GM21367 (cell line): ENCODE measurements around the gene IPO7.
"Not testable (repeated sequence)": the region's sequence is repeated elsewhere in the genome, so short reads cannot be mapped to it uniquely, and the experiment has no call there.

Experiments
- ATAC-seq: cut with Tn5 transposase; IDR thresholded peaks from one replicate; pipeline ENCODE4 v1.9.1; 2021; ENCODE audit not compliant: unreplicated experiment

Gene IPO7

DNA sequence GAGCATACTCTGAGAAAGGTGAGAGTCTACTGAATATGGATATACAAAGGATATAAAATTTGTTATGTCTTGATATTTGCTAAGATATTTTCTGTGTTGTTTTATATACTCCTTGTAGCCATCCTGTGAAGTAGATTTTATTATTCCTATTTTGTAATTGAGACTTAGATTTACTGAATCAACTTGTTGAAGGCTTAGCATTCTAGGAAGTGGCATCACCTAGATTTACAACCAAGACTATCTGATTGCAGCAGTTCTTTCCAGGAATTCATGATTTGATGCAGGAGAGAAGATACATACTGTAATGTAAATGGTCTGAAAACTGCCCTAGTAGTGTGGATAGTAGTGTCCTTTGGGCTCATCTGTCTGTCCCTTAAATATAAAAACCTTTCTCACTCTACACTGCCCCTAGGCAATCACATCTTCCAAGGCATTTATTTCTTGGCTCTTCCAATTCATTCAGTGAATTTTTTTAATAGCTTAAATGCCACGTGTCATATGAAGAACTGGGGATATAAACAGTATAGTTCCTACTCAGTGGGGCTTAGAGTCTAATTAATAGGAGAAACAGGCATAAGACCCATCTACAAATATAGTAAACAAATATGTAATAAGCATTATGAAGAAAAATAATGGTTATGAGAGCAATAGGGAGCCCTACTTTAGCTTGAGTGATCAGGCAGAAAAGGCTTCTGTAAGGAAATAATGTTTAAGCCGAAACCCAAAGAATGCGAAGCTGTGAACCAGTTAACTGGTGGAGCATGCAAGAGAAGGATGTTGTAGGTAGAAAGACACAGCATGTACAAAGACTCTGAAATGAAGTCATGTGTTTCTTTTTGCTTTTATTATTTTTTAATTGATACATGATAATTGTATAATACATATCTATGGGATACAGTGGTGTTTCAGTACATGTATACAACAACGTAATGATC lies 13.6 kb downstream of the IPO7 start:
- no peak for ATAC-seq

DNA sequence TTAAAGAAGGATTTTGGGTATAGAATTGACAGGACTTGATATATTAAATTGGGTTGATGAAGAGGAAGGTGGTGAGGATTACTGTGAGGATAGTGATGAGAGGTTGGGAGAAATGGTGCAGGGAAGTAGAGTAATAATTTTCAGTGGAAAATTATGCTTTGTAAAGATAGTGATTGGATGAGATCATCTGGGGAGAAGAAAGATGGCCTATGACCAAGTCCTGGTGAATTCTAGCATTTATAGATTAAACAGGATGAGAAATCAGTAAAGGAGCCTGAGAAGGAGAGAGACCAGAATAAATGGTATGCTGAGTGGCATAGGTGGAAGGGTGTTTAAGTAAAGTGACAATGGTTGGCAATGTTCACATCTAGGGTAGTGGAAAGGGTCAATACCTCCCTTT lies 15.0 kb downstream of the IPO7 start:
- no peak for ATAC-seq

DNA sequence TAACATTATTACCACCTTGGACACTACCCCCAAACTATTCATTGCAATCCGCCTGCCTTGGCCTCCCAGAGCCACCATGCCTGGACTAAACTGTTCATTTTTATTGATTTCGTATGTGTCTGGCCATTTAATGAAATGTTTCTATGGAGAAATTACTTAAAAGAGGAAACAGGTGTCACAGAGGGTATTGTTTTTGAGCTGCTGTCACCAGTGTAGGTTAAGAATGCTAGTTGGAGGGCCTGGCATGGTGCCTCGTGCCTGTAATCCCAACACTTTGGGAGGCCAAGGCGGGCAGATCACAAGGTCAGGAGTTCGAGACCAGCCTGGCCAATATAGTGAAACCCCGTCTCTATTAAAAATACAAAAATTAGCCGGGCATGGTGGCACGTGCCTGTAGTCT lies 17.4 kb downstream of the IPO7 start:
- ATAC-seq: not testable (repeated sequence)

DNA sequence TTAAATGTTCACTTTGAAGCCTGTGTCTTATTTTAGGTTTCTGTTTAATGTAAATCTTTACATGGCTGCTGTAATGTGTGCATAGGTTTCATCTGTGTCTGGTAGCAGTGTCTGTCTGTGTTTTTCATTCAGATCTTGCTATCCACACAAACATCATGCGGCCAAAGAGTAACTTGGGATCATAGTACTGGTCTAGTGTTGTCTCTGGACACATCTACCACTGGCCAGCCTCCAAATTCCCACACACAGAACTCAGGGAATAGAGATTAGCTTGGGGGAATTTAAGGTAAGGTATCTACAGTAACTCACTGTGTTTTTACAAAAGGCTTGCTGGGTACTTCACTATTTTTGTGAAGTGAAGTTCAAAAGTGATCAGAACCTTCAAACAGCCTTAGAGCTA lies 44.3 kb downstream of the IPO7 start:
- ATAC-seq: no peak

DNA sequence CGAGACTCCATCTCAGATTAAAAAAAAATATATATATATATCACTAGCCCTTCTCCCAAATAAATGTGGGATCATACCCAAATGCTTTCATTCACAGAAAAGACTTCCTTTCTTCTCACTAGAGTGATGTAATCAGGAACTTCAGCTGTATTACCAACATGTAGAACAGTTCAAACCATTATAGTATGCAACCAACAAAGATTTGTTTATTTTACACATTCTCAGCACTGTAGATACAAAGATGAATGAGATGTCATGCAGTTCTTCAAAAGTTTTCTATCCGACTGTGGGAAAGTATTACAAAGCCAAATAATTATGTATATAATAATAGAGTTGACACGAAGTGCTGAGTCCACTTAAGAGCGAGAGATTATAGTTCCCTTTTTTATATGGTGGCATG lies 54.2 kb downstream of the IPO7 start:
- ATAC-seq: no peak

DNA sequence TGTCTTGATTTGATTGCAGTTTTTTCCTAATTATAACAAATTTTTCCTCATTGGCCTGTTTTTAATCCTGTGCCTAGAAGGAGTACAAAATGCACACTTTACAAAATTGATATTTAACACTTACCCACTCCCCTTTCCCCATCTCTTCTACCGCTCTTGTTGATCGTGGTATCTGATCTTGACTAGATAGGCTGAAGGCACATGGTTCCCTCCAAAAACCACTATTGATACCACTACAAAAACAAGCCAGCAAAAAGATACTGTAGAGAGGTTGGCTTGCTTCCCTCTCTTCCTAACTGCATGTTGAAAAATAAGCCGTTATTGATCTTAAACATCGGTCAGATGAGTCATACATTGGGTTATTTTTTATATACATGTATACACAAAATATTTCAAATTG lies 61.8 kb downstream of the IPO7 start:
- ATAC-seq: no peak

DNA sequence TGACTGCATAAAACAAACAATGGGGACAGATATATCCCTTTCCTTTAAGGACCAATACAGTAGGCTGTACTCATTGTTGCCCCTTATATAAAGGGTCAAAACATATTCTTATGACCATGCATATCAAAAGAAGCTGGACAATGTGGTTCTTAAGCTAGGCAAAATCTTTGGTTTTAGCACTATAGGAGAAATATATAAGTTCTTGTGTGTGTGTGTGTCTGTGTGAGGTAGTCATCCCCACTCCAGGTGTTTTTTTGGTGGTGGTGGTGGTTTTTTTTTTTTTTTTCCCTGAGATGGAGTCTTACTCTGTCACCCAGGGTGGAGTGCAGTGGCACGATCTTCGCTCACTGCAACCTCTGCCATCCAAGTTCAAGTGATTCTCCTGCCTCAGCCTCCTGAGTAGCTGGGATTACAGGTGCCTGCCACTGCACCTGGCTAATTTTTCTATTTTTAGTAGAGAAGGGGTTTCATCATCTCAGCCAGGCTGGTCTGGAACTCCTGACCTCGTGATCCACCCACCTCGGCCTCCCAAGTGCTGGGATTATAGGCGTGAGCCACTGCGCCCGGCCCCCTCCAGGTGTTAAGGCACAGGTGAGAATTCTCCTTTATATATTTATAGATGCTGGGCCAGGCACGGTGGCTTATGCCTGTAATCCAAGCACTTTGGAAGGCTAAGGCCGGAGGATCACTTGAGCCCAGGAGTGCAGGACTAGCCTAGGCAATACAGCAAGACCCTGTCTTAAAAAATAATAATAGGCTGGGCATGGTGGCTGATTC lies 64.3 kb downstream of the IPO7 start:
- no peak for ATAC-seq

DNA sequence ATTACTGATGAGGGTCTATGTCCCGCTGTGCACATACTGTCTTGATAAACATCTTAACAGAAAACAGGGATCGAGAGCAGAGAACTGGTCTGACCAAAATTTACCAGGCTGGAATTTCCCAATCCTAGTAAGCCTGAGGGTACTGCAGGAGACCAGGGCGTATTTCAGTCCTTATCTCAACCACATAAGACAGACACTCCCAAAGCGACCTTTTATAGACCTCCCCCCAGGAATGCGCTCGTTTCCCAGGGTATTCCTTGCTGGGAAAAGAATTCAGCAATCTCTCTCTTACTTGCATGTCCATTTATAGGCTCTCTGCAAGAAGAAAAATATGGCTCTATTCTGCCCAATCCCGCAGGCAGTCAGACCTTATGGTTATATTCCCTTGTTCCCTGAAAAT lies 67.6 kb downstream of the IPO7 start:
- not testable (repeated sequence) for ATAC-seq

DNA sequence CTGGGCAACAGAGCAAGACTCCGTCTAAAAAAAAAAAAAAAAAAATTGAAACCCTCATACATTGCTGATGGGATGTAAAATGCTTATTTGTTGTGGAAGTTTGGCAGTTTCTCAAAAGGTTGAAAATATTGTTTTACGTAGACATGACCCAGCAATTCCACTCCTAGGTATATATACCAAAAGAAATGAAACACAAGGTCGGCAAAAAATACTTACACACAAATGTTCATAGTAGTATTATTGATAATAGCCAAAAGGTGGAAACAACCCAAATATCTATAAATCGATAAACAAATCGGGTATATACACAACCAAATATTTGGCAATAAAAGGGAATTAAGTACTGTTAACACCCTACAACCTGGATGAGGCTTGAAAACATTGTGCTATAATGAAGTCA lies 71.3 kb downstream of the IPO7 start:
- ATAC-seq: no peak

DNA sequence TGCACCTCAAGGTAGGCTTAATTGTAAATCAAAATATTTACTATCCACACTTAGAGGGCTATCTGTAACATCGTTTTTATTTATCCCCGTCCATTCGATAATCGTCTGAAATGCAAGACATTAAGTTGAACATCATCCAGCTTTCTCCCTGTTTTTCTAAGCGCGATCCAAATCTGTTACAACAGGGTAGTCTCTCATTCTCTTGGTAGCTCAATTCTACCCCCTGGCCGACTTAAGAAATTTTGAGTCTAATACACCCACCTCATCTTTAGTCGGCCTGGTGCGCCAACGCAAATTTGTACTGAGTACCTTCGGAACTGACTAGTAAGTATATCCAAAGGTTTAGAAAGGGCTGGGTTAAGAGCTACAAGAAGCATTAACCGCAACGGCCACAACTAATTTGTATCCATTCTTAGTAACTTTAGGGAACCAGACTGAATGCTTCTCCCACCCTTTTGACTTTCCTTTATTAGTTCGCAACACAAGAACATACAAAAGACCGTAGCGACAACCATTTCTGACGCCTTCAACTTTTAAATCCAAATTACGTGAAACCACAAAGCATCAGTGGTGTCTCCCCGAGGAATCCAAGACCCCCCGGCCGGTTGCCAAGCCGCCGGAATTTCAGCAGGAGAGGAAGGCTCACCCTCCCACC lies 75.3 kb downstream of the IPO7 start:
- ATAC-seq: no peak

DNA sequence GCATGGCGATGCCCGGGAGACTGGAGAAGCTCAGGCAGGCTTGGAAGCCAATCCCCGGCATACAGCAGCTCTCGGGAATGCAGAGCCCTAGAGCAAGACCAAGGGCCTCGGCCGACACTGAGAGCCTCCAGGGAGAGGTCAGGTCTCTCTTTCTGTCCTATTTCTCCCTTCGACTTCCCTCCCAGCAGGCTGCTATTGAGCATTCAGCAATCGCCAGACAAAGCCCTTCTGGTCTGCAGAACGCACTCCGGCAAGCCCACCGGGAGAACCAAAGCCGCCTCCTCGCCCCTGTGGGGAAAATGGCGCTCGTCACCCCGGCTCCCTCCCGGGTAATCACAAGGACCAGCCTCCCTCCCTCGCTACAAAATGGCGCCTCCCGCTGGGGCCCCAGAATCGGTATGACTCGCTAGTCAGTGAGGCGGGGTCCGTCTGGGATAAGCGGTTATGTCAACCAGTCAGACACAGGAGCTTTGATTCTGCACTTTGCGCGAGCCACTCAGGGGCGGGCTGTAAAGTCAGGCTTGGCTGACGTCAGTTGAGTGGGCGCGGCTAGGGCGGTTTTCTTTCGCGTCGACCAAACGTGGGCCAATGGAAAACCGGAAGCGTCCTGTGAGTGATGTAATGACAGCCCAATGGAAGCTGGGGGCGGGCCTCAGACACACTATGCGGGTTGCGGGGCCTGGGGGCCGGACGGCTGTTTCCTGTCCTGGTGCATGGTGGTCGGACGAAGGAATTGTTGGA lies 76.0 kb downstream of the IPO7 start, which contains the start of gene ZNF143:
Gene ZNF143 (plus strand): TSS at position 691 of the 741 bp plus-strand sequence. CDS start 10,297 bp downstream, outside the sequence.
- ATAC-seq: peak; percentile 83

DNA sequence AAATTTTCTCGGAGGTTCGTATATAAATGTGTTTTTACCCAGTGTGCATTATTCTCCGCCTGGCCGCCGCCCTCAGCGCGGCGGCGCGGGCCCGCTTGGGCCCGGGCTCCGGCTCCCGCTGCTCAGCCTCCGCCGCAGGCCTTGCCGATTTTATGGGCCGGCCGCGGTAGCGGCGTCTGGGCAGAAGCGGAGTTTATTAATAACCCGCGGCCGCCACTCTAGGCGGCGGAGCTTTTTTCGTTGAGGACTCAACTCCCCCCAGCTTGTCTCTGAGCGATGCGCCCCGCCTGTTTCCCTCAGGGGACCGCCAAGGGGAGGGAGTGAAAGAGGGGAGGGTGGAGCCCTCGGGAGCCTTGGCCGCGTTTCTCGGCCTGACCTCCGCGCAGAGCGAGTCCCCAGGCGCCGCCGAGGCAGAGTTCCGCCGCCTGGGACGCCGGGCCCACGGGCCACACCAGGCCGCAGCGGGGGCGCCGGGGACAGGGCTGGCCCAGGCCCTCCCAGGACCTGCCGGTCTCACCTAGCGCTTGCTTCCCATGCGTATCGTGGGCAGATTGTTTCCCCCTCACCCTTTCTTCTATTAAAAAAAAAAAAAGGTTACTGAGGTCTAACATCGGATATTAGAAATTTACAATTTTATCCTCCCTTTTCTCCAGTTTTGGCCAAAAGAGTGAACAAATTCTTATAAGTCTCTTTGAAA lies 76.8 kb downstream of the IPO7 start:
- ATAC-seq: peak; percentile 48

DNA sequence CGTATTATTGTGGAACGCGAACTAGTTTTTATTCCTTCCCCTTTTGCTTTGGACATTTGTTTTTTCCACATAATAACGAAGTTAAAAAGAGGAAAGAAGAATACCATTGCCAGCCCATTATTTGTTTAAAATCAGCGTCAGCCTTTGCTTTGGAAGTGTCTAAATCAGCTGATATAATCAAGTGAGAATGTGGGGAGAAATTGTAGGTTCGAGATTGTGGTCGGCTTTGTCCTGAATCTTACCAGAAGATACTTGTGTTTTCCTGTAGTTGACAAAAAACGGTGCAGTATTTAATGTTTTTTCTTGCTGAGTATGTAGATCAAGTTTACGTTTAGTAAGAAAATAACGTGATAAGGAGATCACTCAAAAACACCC lies 77.3 kb downstream of the IPO7 start:
- ATAC-seq: no peak

DNA sequence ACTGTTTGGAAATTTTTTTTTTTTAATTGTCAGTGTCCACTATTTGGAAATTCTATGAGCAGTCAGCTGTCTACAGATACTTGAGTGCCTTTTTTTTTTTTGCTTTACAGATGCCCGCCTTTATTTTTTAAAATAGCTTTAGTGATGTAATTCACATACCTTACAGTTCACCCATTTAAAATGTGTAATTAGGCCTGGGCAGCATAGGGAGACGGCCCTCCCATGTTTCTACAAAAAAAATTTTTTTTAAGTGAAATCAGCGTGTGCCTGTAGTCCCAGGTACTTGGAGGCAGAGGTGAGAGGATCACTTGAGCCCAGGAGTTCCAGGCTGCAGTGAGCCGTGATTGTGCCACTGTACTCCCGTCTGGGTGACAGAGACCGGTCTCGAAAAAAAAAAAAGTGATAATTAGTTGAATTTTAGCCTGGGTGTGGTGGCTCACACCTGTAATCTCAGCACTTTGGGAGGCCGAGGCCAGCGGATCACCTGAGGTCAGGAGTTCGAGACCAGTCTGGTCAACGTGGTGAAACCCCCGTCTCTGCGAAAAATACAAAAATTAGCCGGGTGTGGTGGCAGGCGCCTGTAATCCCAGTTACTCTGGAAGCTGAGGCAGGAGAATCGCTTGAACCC lies 77.8 kb downstream of the IPO7 start:
- no peak for ATAC-seq

DNA sequence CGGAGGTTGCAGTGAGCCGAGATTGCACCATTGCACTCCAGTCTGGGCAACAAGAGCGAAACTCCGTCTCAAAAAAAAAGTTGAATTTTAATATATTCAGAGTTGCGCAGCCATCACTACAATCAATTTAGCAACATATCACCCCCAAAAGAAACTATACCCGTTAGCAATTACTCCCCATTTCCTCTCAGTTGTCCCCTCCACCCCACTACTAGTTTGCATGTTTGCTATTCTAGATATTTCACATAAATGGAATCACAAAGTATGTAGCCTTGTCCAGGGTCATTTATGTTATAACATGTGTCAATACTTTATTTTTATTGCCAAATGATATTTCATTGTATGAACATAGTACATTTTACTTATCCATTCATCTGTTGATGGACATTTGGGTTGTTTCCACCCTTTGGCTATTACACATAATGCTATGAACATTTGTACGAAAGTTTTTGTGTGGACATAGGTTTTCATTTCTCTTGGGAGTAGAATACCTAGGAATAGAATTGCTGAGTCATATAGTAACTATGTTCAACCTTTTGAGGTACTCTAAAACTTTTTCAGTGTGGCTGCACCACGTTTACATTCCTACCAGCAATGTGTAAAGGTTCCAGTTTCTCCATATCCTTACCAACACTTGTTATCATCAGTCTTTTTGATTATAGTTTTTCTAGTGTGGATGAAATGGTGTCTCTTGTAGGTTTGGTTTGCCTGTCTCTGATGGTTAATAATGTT lies 78.5 kb downstream of the IPO7 start:
- no peak for ATAC-seq

DNA sequence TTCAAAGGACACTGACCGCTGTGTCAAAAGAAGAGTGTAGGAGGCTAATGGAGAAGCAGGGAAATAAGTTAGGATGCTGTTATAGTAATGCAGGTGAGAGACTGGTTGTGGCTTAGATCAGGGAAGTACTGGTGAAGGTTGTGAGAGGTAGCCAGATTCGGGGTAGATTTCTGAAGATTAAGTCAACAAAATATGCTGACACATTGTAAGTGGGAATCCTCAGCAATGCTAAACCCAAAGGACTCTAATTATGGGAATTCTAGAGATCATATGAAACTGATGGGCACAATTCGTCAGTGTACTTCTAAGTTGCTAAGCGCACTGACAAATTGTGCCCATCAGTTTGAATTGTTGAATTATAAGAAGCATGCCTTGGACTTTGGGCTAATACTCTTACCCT lies 86.3 kb downstream of the IPO7 start:
- no peak for ATAC-seq

DNA sequence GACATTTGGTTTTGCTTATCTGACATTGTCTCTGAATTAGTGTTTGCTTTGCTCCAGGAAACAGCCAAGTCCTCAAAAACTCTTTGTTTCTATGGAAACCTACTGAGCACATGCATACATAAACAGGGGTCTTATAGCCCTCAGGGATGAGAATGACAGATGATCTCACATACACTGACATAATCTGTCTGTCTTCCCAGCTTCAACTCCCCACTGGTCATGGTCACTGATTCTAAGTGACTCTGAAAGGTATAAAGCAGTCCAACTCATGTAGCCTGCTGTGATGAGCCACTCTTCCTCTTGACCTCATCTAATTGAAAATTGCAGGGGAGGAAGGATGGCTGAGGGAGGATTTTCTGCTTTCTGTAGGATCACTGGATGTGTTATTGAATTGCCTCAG lies 89.0 kb downstream of the IPO7 start:
- no peak for ATAC-seq

DNA sequence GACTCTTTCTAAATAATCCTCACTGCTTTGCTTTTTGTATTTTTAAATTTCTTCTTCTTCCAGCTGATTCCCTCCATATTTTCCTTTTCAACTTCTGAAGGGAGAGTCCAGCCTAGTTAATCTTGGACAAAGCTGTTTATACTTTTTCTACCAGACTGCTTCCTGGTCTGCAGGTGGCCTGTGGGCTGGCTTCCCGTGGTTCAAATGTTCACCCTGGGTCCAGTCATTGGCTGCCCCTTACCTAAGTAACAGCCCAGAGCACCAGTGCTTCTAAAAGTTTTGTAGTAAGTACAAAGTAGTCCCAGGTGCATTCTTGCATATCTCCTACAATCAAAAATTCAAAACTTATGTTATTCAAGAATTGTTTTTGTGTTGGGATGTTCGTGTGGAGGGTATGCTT lies 95.4 kb downstream of the IPO7 start:
- ATAC-seq: no peak

DNA sequence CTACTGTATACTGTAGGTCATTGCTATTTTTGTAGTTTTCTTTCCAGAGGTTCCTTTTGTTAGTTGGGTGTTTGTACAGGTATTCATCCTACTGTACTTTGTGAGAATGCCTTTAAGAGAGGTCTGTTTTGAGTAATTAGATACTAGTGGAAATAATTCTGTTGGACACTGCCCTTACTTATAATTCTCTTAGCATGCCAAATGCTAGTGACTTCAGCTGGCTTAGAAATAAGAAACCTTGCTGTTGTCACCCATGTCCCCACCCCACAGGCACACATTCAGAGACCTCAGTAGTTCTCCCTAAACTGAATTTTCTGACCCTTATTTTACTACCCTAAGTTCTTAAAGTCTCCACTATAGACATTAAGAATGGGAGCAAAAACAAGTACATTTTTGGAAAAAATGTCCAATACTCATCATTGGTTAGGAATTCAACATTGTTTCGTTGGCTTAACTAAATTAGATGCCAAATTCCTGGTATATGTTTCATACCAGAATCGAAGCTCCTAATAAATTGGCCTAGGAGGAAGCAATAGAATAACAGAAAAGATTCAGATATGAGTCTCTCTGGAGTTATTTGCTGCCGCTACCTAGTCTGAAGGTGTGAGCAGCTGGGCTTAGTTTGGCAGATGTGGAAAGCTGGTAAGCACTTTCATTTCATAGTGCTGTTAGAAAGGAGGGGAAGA lies 104.8 kb downstream of the IPO7 start:
- ATAC-seq: no peak
